ENCODE data around the gene PTX4. TPM values are rescaled to one million over a fixed set of nuclear protein-coding genes. Genes with fewer than 3 reads are reported as not detected.
"Not testable (repeated sequence)": the region's sequence is repeated elsewhere in the genome, so short reads cannot be mapped to it uniquely, and the experiment has no call there.

Gene PTX4
- total RNA-seq, 4 donors from 2014 or later, result not detected

- Histone ChIP-seq H3K36me3 (peaks cover 0 to 40% (median 4%) of the 10 kb centered on the region in 3 donors), H3K4me3 (no peak within 1 kb of the TSS), H3K27ac (no peak within 1 kb of the TSS), H3K4me1 (no peaks in the 10 kb centered on the region), H3K9me3 (no peaks in the 10 kb centered on the region), H3K27me3 (no peaks in the 10 kb centered on the region)
- WGBS, 2 donors, result 74 to 80% methylated on average over 1 to 8 of the region's 27 CpGs
- intact Hi-C loops (cut with DNase I), result no loop called here
- no peak for DNase-seq
- TF ChIP-seq POLR2A (IDR thresholded peaks at IDR 0.05) (no peak), CTCF (IDR thresholded peaks at IDR 0.05) (no peak)
Observed at GRCh38 chr16:1443980-1444729, 44.6 kb downstream of the PTX4 start, which contains the start of gene CCDC154. CCDC154 (minus strand) TSS chr16:1444556; CDS start chr16:1444322, 234 bp downstream.

- H3K4me1 ChIP-seq, result no peaks in the 10 kb centered on the region
- no peak for TF ChIP-seq CTCF (IDR thresholded peaks at IDR 0.05)
- no peak for TF ChIP-seq POLR2A (IDR thresholded peaks at IDR 0.05)
- no CpG with 5 or more reads among the region's 38 CpGs for WGBS, 2 donors
- no peaks in the 10 kb centered on the region for H3K27me3 ChIP-seq
- H3K4me3 ChIP-seq, result no peak overlapping the region
- intact Hi-C loops (cut with DNase I), result no loop called here
- H3K9me3 ChIP-seq, result no peaks in the 10 kb centered on the region
- H3K36me3 ChIP-seq, result peaks cover 0 to 33% (median 4%) of the 10 kb centered on the region in 3 donors
- no peak overlapping the region for H3K27ac ChIP-seq
- DNase-seq, result no peak
Observed at GRCh38 chr16:1443403-1443973, 45.3 kb downstream of the PTX4 start.

- intact Hi-C loops (cut with DNase I), result no loop called here
- H3K36me3 ChIP-seq, result peaks cover 0 to 25% (median 4%) of the 10 kb centered on the region in 3 donors
- no peaks in the 10 kb centered on the region for H3K4me1 ChIP-seq
- no peak overlapping the region for H3K4me3 ChIP-seq
- H3K27ac ChIP-seq, result no peak overlapping the region
- no peak for DNase-seq
- H3K9me3 ChIP-seq, result no peaks in the 10 kb centered on the region
- H3K27me3 ChIP-seq, result no peaks in the 10 kb centered on the region
- WGBS, 2 donors, result 80 to 100% methylated on average over 1 to 5 of the region's 24 CpGs
- no peak for TF ChIP-seq POLR2A (IDR thresholded peaks at IDR 0.05)
Observed at GRCh38 chr16:1442697-1443096, 46.0 kb downstream of the PTX4 start.

- Histone ChIP-seq H3K36me3 (peaks cover 0 to 12% (median 3%) of the 10 kb centered on the region in 3 donors), H3K27me3 (no peaks in the 10 kb centered on the region), H3K27ac (no peak overlapping the region), H3K4me1 (no peaks in the 10 kb centered on the region), H3K9me3 (no peaks in the 10 kb centered on the region), H3K4me3 (no peak overlapping the region)
- no peak for DNase-seq
- no peak for TF ChIP-seq POLR2A (IDR thresholded peaks at IDR 0.05)
- TF ChIP-seq CTCF (IDR thresholded peaks at IDR 0.05), result no peak
- intact Hi-C loops (cut with DNase I), result no loop called here
- WGBS, 2 donors, result 86 to 100% methylated on average over 1 to 11 of the region's 22 CpGs
Observed at GRCh38 chr16:1441391-1441829, 47.3 kb downstream of the PTX4 start.

- 70 to 85% methylated on average over 3 to 4 of the region's 4 CpGs for WGBS, 2 donors
Observed at GRCh38 chr16:1439699-1440074, 49.1 kb downstream of the PTX4 start.

GRCh38 chr16:1439058-1439698 lies 49.6 kb downstream of the PTX4 start:
- no peak overlapping the region for H3K4me3 ChIP-seq
- no peak for DNase-seq
- no peak for TF ChIP-seq POLR2A (IDR thresholded peaks at IDR 0.05)
- TF ChIP-seq CTCF (IDR thresholded peaks at IDR 0.05), result no peak
- H3K9me3 ChIP-seq, result no peaks in the 10 kb centered on the region
- no peaks in the 10 kb centered on the region for H3K4me1 ChIP-seq
- H3K27ac ChIP-seq, result no peak overlapping the region
- no peaks in the 10 kb centered on the region for H3K36me3 ChIP-seq
- intact Hi-C loops (cut with DNase I), result no loop called here
- 83 to 92% methylated on average over 4 to 6 of the region's 27 CpGs for WGBS, 2 donors
- no peaks in the 10 kb centered on the region for H3K27me3 ChIP-seq

More at GRCh38 chr16:1439699-1440074, 49.1 kb downstream of the PTX4 start:
- H3K27ac ChIP-seq; H3K27me3 ChIP-seq; intact Hi-C loops (cut with DNase I); H3K4me1 ChIP-seq; H3K4me3 ChIP-seq; H3K9me3 ChIP-seq; H3K36me3 ChIP-seq; DNase-seq: not testable (repeated sequence)

Data from esophagus squamous epithelium (tissue), 5 donors.